WTC11 (cell line): ENCODE measurements around the gene ZSWIM9. TPM values are rescaled to one million over a fixed set of nuclear protein-coding genes. Genes with fewer than 3 reads are reported as not detected.

Experiments
- ATAC-seq: fragments of 200-7000 bp; cut with Tn5 transposase; 2 replicates; pipeline ENCODE4 v1.10.0; 2021; ENCODE audit warnings: mild to moderate bottlenecking, moderate library complexity
- CTCF ChIA-PET: fragments of 300-600 bp; sonication (Branson Sonifier 250); formaldehyde crosslinking; loops from one replicate; lab custom pipeline; 2021; ENCODE audit warnings: antibody characterized with exemption; lab: Charles Lee
- POLR2A ChIA-PET: fragments of 350-600 bp; sonication (Branson Sonifier 250); formaldehyde crosslinking; loops from one replicate; lab custom pipeline; 2021; ENCODE audit warnings: antibody characterized with exemption; lab: Charles Lee
- DNase-seq: peaks from one replicate; pipeline ENCODE4 v3.0.0; 2021; ENCODE audit warnings: low spot score
- H3K27ac Mint-ChIP-seq: 2 replicates; pipeline ENCODE4 v1.8.0; 2021; ENCODE audit warnings: mixed read lengths
- H3K27me3 Mint-ChIP-seq: 2 replicates; pipeline ENCODE4 v1.8.0; 2021; ENCODE audit warnings: low read depth, mild to moderate bottlenecking, moderate library complexity, mixed read lengths
- H3K36me3 Mint-ChIP-seq: 2 replicates; pipeline ENCODE4 v1.8.0; 2021; ENCODE audit warnings: mixed read lengths
- H3K4me1 Mint-ChIP-seq: 2 replicates; pipeline ENCODE4 v1.8.0; 2022; ENCODE audit warnings: mixed read lengths
- H3K4me3 Mint-ChIP-seq: 2 replicates; pipeline ENCODE4 v1.8.0; 2021; ENCODE audit warnings: mild to moderate bottlenecking, moderate library complexity, mixed read lengths
- H3K9me3 Mint-ChIP-seq: 2 replicates; pipeline ENCODE4 v1.8.0; 2021; ENCODE audit warnings: mixed read lengths
- ATF2 ChIP-seq: sonication (generic); formaldehyde crosslinking; IDR thresholded peaks from 2 replicates; pipeline ENCODE4 v1.8.1; 2022; ENCODE audit warnings: low read depth, missing genetic modification reagents, borderline replicate concordance
- ATF3 ChIP-seq: sonication (generic); formaldehyde crosslinking; conservative IDR thresholded peaks from 2 replicates; pipeline ENCODE4 v1.8.1; 2022; ENCODE audit warnings: mild to moderate bottlenecking, missing genetic modification reagents
- ERG ChIP-seq: fragments of 250-450 bp; sonication (Bioruptor Pico); IDR thresholded peaks from 2 replicates; pipeline ENCODE4 v1.8.0; 2021; ENCODE audit warnings: mild to moderate bottlenecking
- IRF1 ChIP-seq: sonication (generic); formaldehyde crosslinking; IDR thresholded peaks from 2 replicates; pipeline ENCODE4 v1.8.0; 2023; ENCODE audit warnings: missing genetic modification reagents
- MAX ChIP-seq: sonication (generic); formaldehyde crosslinking; IDR thresholded peaks from 2 replicates; pipeline ENCODE4 v1.8.0; 2022; ENCODE audit warnings: mild to moderate bottlenecking, missing genetic modification reagents
- MXD4 ChIP-seq: fragments of 250-450 bp; sonication (Bioruptor Pico); IDR thresholded peaks from 2 replicates; pipeline ENCODE4 v1.8.0; 2021; ENCODE audit warnings: mild to moderate bottlenecking, moderate library complexity, borderline replicate concordance
- RORB ChIP-seq: fragments of 250-450 bp; sonication (Bioruptor Pico); IDR thresholded peaks from 2 replicates; pipeline ENCODE4 v1.9.0; 2021; ENCODE audit warnings: mild to moderate bottlenecking
- SMAD3 ChIP-seq: sonication (generic); formaldehyde crosslinking; IDR thresholded peaks from 2 replicates; pipeline ENCODE4 v1.8.0; 2022; ENCODE audit warnings: missing genetic modification reagents, mild to moderate bottlenecking, borderline replicate concordance
- SOX15 ChIP-seq: fragments of 250-450 bp; sonication (Bioruptor Pico); IDR thresholded peaks from 2 replicates; pipeline ENCODE4 v1.9.0; 2021; ENCODE audit warnings: mild to moderate bottlenecking
- STAT6 ChIP-seq: sonication (generic); formaldehyde crosslinking; conservative IDR thresholded peaks from 2 replicates; pipeline ENCODE4 v1.8.1; 2023; ENCODE audit warnings: mild to moderate bottlenecking, low read depth, missing genetic modification reagents, moderate library complexity
- USF1 ChIP-seq: sonication (generic); formaldehyde crosslinking; IDR thresholded peaks from 2 replicates; pipeline ENCODE4 v1.8.0; 2022; ENCODE audit warnings: mild to moderate bottlenecking, missing genetic modification reagents
- USF2 ChIP-seq: sonication (generic); formaldehyde crosslinking; IDR thresholded peaks from 2 replicates; pipeline ENCODE4 v1.8.1; 2023; ENCODE audit warnings: mild to moderate bottlenecking, missing genetic modification reagents, moderate library complexity
- ZNF121 ChIP-seq: sonication (generic); formaldehyde crosslinking; IDR thresholded peaks from 2 replicates; pipeline ENCODE4 v1.8.0; 2023; ENCODE audit warnings: missing genetic modification reagents
- ZNF281 ChIP-seq: sonication (generic); formaldehyde crosslinking; IDR thresholded peaks from 2 replicates; pipeline ENCODE4 v1.8.0; 2023; ENCODE audit warnings: mild to moderate bottlenecking, missing genetic modification reagents
- ZNF416 ChIP-seq: fragments of 250-450 bp; sonication (Bioruptor Pico); IDR thresholded peaks from 2 replicates; pipeline ENCODE4 v1.9.0; 2021; ENCODE audit warnings: mild to moderate bottlenecking, inconsistent platforms
- ZNF425 ChIP-seq: fragments of 250-450 bp; sonication (Bioruptor Pico); conservative IDR thresholded peaks from 2 replicates; pipeline ENCODE4 v1.9.0; 2021; ENCODE audit warnings: mild to moderate bottlenecking
- ZNF671 ChIP-seq: fragments of 250-450 bp; sonication (Bioruptor Pico); IDR thresholded peaks from 2 replicates; pipeline ENCODE4 v1.8.0; 2021; ENCODE audit warnings: mild to moderate bottlenecking
- total RNA-seq: library from RNA; stranded (reverse); gene quantifications from 3 replicates; pipeline ENCODE4 v1.2.3, GENCODE V29; 2021

ZSWIM9 gene
- total RNA-seq, 1 experiment from 2014 or later: 12.8 TPM

- no peak for TF ChIP-seq STAT6 (CRISPR knock-in tag)
- TF ChIP-seq MXD4 (CRISPR knock-in tag): no peak
- no peak for TF ChIP-seq ZNF416 (CRISPR knock-in tag)
- no peak for TF ChIP-seq USF1
- no peak for TF ChIP-seq ZNF671 (CRISPR knock-in tag)
- TF ChIP-seq ZNF281 (CRISPR knock-in tag): no peak
These were observed 12.9 kb downstream of the ZSWIM9 start (continued) for GRCh38 chr19:48183356-48183755.

GRCh38 chr19:48186015-48186414, 15.5 kb downstream of the ZSWIM9 start:
- no peaks in the 10 kb centered on the region for H3K27me3 Mint-ChIP-seq
- peaks cover 22% of the 10 kb centered on the region for H3K9me3 Mint-ChIP-seq
- ChIA-PET CTCF (interaction anchor here (1.2 kb wide), 1 partner anchor 74 kb away, joined by 6 read pairs; no protein-coding TSS in a partner anchor), POLR2A (interaction anchor here (1.1 kb wide), 1 partner anchor 18 kb away, joined by 4 read pairs; no protein-coding TSS in a partner anchor)
- H3K4me3 Mint-ChIP-seq: no peak overlapping the region
- no peak overlapping the region for H3K27ac Mint-ChIP-seq
- no peak for TF ChIP-seq MAX (CRISPR knock-in tag)
- TF ChIP-seq RORB (CRISPR knock-in tag): no peak
- no peak for TF ChIP-seq SOX15 (CRISPR knock-in tag)
- TF ChIP-seq ATF2 (CRISPR knock-in tag): no peak
- no peak for TF ChIP-seq USF2 (CRISPR knock-in tag)
- TF ChIP-seq ZNF121 (CRISPR knock-in tag): no peak
- TF ChIP-seq ERG (CRISPR knock-in tag): no peak
- no peak for TF ChIP-seq ZNF425
- no peak for TF ChIP-seq IRF1 (CRISPR knock-in tag)
- TF ChIP-seq ATF3: no peak
- TF ChIP-seq SMAD3 (CRISPR knock-in tag): no peak
- H3K36me3 Mint-ChIP-seq: peaks cover 40% of the 10 kb centered on the region
- ATAC-seq (no peak), DNase-seq (no peak)
- peaks cover 7% of the 10 kb centered on the region for H3K4me1 Mint-ChIP-seq
